ENCODE measurements around the gene FARSA.

The FARSA gene

DNA sequence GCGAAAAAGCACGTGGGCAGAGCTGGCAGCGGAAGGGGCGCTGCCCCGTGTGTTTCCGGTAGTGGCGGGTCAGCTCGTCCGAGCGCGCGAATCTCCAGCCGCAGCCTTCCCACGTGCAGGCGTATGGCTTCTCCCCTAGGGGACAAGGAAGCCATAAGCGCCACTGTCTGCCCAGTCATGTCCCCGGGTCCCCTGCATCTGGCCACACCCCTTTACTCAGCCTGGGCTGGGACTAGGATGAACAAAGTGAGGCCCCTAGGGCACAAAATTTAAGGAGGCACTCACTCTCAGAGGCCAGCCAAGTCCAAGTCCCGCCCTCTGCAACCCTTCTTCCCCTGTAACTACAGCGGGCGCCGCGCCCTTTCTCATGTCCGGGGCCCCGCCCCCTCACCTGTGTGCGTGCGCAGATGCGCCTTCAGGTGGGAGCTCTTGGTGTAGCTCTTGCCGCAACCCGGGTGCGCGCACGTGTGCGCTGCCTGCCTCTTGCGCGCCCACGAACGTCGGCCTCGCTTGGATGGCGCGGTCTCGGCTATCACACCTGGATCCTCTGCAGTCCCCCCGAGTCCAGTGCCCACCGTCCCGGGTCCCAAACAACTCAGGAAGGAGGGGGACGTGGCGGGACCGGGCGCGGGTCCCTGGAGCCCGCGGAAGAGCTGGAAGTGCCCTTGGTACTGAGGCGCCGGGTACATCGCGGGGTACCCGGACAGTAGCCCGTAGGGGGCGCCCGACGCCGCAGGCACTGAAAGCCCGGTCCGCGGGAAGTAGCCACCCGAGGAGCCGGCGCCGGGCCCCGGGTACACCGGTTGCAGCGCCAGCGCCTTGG lies 48.4 kb downstream of the FARSA start:
- DNase-seq (ENCODE audit: low spot score), result peak; percentile 86
- TF ChIP-seq, protein P1, sequence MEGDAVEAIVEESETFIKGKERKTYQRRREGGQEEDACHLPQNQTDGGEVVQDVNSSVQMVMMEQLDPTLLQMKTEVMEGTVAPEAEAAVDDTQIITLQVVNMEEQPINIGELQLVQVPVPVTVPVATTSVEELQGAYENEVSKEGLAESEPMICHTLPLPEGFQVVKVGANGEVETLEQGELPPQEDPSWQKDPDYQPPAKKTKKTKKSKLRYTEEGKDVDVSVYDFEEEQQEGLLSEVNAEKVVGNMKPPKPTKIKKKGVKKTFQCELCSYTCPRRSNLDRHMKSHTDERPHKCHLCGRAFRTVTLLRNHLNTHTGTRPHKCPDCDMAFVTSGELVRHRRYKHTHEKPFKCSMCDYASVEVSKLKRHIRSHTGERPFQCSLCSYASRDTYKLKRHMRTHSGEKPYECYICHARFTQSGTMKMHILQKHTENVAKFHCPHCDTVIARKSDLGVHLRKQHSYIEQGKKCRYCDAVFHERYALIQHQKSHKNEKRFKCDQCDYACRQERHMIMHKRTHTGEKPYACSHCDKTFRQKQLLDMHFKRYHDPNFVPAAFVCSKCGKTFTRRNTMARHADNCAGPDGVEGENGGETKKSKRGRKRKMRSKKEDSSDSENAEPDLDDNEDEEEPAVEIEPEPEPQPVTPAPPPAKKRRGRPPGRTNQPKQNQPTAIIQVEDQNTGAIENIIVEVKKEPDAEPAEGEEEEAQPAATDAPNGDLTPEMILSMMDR (IDR thresholded peaks at IDR 0.05; ENCODE audit: borderline replicate concordance, control extremely low read depth, extremely low read depth, insufficient read depth, missing control alignments), result peak; percentile 74
- in situ Hi-C loops (cut with MboI; ENCODE audit: low sequenced_read_pairs, unreplicated experiment), result no loop called here

DNA sequence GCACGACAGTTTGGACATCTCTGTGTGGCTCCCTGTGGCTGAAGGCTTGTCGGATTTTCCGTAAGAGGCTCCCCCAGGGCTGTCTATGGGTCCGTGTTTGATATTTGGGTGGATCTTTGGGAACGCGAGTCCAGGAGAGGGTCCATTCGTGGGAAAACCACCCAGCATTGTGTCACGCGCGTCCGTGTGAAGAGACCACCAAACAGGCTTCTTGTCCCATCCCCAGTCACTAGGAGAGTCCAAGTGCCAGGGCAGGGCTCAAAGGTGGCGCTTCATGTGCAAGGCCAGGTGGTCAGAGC lies 48.9 kb downstream of the FARSA start:
- TF ChIP-seq, protein P1 (IDR thresholded peaks at IDR 0.05; ENCODE audit: borderline replicate concordance, control extremely low read depth, extremely low read depth, insufficient read depth, missing control alignments), result no peak
- in situ Hi-C loops (cut with MboI; ENCODE audit: low sequenced_read_pairs, unreplicated experiment), result no loop called here
- no peak for DNase-seq (ENCODE audit: low spot score)

DNA sequence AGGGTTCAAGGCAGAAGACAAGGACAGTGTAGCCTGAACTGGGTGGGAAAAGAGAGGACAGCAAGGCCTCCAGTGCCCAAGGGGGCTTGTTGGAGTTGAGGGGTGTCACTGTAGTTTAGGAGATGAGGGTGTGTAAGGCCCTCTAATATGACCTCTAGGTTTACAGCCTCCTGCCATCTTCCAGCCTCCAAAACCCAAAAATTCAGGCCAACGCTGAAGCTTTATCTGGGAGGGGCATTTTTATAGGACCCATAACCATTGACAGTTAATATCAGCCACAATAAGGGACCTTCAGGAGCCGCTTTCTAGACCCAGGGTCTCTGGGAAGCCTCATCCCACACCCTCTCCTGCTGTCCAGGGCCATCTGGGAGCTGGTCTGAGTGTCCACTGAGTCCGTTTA lies 49.3 kb downstream of the FARSA start:
- in situ Hi-C loops (cut with MboI; ENCODE audit: low sequenced_read_pairs, unreplicated experiment), result no loop called here
- DNase-seq (ENCODE audit: low spot score), result no peak
- TF ChIP-seq, protein P1 (IDR thresholded peaks at IDR 0.05; ENCODE audit: borderline replicate concordance, control extremely low read depth, extremely low read depth, insufficient read depth, missing control alignments), result no peak

DNA sequence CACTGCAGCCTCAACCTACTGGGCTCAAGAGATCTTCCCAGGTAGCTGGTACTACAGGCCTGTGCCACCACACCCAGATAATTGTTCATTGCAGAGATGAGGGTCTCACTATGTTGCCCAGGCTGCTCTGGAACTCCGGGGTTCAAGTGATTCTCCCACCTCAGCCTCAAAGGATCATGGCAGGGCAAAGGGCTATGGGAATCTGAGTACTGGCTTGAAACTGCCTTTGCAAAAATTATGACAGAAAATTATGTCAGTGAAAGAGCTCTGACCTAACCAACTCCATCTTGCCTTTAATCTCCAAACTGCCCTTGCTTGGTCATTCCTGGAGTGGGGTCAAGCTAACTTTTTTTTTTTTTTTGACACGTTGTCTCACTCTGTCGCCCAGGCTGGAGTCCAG lies 50.9 kb downstream of the FARSA start:
- TF ChIP-seq, protein P1 (IDR thresholded peaks at IDR 0.05; ENCODE audit: borderline replicate concordance, control extremely low read depth, extremely low read depth, insufficient read depth, missing control alignments), result no peak
- no peak for DNase-seq (ENCODE audit: low spot score)
- in situ Hi-C loops (cut with MboI; ENCODE audit: low sequenced_read_pairs, unreplicated experiment), result no loop called here

DNA sequence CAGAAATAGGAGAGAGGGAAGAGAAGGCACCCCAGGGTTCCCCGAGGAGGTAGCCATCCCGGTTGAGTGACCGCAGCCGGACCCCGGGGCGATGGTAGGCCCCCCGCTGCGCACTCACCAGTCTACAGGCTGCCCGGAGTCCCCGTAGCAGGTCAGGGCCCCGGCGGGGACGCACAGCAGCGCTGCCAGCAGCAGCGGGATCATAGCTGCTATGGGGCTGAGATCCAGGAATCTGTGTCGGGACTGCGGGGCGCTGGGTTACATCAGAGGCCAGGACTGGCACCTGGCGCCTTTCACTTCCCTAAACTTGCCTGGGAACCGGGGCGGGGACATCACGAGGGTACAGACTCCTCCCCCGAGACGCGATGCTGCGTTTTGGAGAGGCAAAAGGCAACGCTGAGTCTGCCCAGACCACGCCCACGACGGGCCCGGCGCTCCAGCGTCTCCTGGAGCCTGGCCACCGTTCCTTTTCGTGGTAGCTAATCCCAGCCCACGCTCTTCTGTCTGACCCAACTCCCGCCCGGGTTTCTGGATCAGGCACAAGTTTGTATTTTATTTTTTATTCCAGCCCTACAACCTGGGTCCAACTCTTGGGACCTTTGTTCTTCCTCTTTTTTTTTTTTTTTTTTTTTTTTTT lies 52.2 kb downstream of the FARSA start, which contains the start of gene DNASE2:
Gene DNASE2 (minus strand): TSS at position 278 of the 637 bp plus-strand sequence. CDS start 74 bp downstream, at position 204.
- DNase-seq (ENCODE audit: low spot score), result peak; percentile 98
- in situ Hi-C loops (cut with MboI; ENCODE audit: low sequenced_read_pairs, unreplicated experiment), result no loop called here
- TF ChIP-seq, protein P1 (IDR thresholded peaks at IDR 0.05; ENCODE audit: borderline replicate concordance, control extremely low read depth, extremely low read depth, insufficient read depth, missing control alignments), result no peak

DNA sequence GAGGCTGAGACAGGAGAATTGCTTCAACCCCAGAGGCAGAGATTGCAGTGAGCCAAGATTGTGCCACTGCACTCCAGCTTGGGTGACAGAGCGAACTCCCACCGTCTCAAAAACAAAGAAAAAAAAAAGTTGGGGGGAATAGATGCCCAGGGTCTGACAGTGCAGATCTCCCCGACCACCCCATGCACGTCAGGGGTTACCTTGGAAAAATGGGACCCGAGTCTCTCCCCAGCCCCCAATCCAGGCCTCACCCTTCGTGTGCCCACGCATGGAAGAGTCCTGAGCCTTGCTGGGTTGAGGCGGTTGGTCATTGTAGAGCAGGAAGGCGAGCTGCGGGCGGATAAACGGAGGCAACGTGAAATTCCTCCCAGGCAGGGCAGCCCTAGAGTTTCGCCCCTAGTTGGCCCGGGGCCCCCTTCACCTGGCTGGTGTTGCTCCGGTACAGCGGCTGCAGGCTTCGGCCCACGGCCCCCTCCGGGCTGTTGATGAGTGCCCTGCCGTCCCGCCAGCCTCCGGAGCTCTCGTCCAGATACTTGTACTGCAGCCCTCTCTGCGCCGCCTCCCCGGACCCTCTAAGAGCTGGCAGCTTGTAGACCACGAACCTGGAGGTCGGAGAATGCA lies 52.9 kb downstream of the FARSA start:
- in situ Hi-C loops (cut with MboI; ENCODE audit: low sequenced_read_pairs, unreplicated experiment), result no loop called here
- no peak for DNase-seq (ENCODE audit: low spot score)
- TF ChIP-seq, protein P1 (IDR thresholded peaks at IDR 0.05; ENCODE audit: borderline replicate concordance, control extremely low read depth, extremely low read depth, insufficient read depth, missing control alignments), result no peak
